ENCODE results near the gene CSNK1D.
"Not testable (repeated sequence)": the region's sequence is repeated elsewhere in the genome, so short reads cannot be mapped to it uniquely, and the experiment has no call there.

Gene CSNK1D

DNA sequence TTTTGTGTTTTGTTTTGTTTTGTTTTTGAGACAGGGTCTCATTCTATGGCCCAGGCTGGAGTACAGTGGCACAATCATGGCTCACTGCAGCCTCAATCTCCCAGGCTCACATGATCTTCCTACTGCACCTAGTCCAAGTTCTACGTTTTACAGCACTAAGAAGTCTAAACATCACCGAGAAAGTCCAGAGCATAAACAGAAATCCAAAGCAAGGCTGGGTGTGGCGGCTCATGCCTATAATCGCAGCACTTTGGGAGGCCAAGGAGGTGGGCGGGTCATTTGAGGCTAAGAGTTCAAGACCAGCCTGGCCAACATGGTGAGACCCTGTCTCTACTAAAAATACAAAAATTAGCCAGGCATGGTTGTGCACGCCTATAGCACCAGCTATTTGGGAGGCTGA, 80.5 kb downstream of the CSNK1D start:
- not testable (repeated sequence) for DNase-seq (ENCODE audit: low read depth)
